GM10266 (cell line): ENCODE data around the gene ITGBL1.

Source experiments
- DNase-seq: peaks from one replicate; pipeline ENCODE4 v3.0.0; 2012; ENCODE audit errors: extremely low spot score
- CTCF ChIP-seq: IDR thresholded peaks from 2 replicates; pipeline ENCODE4 v1.5.1; 2012; ENCODE audit warnings: mild to moderate bottlenecking, low read depth; ENCODE audit not compliant: control insufficient read depth, insufficient read depth; ENCODE audit errors: missing control alignments

The ITGBL1 gene

DNA sequence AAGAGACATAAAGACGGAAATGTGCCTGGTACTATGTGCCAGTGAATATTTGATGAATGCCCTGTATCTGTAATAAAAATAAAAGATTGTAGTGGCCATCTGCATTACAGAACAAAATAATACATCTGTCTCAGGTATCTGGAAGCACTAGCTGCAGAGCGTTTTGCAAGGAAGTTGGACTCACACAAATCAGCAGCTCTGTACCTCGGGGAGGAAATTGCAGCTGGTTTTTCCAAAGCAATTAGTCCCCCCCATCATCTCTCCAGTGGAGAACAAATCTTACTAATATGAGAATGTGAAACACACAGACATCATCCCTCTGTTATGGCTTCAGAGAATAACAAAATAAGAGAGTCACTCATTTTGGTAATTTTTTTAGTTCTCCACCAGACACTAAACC, 245.3 kb downstream of the ITGBL1 start:
- no peak for TF ChIP-seq CTCF
- DNase-seq: no peak

DNA sequence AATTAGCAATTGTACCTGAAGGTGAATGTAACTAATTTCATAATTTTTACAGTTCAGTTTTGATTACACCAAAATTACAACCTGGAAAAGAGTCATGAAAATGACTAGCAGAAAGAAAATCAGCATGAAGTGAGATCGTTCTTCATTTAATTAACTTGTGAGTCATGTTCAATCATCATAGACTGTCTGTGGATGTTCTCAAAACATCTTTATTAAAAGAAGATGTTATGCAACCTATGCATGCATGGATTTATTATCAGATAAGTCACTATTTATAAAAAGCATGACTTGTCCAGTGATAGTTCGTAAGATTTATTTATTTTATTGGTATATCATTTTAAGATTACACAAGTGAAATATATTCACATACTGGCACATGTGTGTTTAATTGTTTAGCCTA, 245.9 kb downstream of the ITGBL1 start:
- no peak for DNase-seq
- no peak for TF ChIP-seq CTCF

DNA sequence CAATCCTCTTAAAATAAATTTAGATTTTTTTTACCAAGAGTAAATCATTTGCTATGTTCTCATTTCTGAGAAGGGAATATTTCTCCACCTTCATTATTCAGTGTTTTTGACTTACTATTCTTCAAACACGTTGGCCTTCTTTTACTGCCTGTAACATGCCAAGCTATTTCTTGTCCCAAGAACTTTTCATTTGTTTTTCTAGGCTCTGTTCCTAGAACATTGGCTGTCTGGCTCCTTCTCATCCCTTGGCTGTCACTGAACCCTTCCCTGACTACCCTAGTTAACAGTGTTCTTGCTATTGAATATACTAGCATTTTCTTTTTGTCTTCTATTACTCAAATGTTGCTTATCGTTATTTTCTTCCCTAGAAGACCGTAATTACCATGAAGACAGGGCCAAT, 248.1 kb downstream of the ITGBL1 start:
- no peak for TF ChIP-seq CTCF
- no peak for DNase-seq

DNA sequence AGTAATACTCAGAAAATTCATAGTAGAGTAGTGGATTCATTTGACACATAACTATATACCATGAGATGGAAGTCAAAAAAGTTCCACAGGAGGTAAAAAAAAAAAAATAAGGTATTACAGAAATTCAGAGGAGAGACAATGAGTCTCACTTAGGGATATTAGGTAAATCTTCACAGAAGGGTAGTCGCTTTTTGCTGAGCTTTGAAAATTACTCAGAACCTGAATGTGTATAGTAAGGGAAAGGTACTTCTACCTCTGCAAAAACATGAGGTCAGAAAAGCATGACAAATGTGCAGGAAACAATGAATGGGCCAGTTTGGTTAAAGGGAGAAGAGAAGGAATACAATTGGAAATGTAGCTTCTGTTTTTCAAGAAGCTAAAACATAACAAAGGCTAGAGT, 250.6 kb downstream of the ITGBL1 start:
- no peak for DNase-seq

DNA sequence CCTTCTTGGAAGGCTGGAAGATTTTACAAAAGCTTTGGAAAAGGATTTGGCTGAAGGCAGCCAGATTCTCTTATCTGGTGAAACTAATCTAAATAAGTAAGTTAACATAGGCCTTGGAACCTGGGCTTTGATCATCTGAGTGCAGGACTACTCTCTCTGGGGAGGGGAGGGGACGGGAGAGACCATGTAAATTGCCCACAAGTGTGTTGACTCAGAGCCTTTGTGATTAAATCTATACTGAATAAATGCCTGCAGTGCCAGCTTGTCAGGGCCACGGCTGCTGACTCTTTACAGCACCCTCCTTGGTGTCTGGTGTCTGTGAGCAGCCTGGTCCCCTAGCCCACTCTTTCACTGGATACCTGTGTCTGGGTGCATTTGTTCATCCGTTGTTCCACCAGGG, 251.4 kb downstream of the ITGBL1 start:
- TF ChIP-seq CTCF: no peak
- DNase-seq: no peak

More for the DNA sequence above, 250.6 kb downstream of the ITGBL1 start:
- TF ChIP-seq CTCF: no peak

DNA sequence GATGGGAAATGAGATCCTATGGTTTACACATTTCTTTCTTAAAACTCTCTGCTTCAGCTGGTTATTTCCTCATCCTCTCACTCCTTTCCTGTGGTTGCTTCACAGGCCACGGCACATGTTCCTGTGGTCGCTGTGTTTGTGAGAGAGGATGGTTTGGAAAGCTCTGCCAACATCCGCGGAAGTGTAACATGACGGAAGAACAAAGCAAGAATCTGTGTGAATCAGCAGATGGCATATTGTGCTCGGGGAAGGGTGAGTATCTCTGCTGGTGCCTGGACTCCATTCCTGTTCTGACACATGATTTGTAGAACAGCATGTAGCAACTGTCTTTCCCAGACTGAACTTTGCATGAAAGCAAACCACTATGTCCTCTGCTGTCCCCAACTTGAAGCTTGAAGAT, 254.2 kb downstream of the ITGBL1 start:
- no peak for DNase-seq
- no peak for TF ChIP-seq CTCF

DNA sequence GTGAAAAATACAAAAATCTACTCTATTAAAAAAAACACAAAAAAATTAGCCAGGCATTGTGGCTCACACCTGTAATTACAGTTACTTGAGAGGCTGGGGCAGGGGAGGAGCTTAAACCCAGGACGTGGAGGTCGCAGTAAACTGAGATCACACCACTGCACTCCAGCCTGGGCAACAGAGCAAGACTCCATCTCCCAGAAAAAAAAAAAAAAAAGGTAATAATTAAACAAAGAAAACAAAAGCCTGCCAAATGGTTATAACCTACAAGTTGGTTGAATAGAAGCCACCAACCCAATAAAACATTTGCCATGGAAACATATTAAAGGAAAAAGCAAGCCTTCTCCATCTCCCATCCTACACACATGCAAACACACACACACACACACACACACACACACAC, 255.2 kb downstream of the ITGBL1 start:
- TF ChIP-seq CTCF: no peak
- no peak for DNase-seq

DNA sequence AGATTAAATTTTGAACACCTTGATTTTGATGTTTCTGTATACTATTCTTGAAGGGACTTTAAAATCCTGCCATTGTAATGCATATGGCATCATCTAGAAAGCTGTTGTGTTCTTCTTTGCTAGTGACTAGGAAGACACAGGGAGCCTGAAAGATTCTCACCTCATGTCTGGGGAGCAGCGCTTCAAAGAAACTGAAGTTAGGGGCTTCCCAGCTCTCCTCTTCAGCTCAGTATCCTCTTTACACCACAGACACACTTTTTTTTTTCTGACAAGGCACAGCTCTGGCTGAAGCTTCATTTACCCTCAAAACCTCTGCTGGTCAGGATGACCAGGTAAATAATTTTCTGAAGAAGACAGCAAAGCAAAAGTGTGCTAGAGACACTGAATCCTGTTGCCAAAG, 255.6 kb downstream of the ITGBL1 start:
- no peak for DNase-seq
- no peak for TF ChIP-seq CTCF
